ENCODE measurements around the gene EPAS1.

GRCh38 chr2:46317094-46317486 lies 19.9 kb downstream of the EPAS1 start:
- TF ChIP-seq ARNT (IDR thresholded peaks at IDR 0.05) (no peak), ELF4 (IDR thresholded peaks at IDR 0.05) (no peak), FOXA1 (IDR thresholded peaks at IDR 0.05) (no peak), SUZ12 (IDR thresholded peaks at IDR 0.05) (no peak), NFRKB (IDR thresholded peaks at IDR 0.05) (no peak), SP1 (IDR thresholded peaks at IDR 0.05) (no peak), LEF1 (IDR thresholded peaks at IDR 0.05; ENCODE audit: borderline replicate concordance) (no peak), BHLHE40 (IDR thresholded peaks at IDR 0.05; ENCODE audit: borderline replicate concordance) (no peak), ZNF384 (IDR thresholded peaks at IDR 0.05) (no peak), FOXK2 (IDR thresholded peaks at IDR 0.05) (no peak), HDGF (IDR thresholded peaks at IDR 0.05; ENCODE audit: borderline replicate concordance) (no peak), CTBP1 (IDR thresholded peaks at IDR 0.05; ENCODE audit: borderline replicate concordance) (no peak), TARDBP (IDR thresholded peaks at IDR 0.05) (no peak)
- TF ChIP-seq, protein P1, sequence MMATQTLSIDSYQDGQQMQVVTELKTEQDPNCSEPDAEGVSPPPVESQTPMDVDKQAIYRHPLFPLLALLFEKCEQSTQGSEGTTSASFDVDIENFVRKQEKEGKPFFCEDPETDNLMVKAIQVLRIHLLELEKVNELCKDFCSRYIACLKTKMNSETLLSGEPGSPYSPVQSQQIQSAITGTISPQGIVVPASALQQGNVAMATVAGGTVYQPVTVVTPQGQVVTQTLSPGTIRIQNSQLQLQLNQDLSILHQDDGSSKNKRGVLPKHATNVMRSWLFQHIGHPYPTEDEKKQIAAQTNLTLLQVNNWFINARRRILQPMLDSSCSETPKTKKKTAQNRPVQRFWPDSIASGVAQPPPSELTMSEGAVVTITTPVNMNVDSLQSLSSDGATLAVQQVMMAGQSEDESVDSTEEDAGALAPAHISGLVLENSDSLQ (IDR thresholded peaks at IDR 0.05) = no peak

Measured in HEK293T (cell line).